ENCODE data around the gene SNAPIN.
A peak's percentile ranks its signal among the peaks of the same experiment; 100 is the strongest.

SNAPIN gene, protein sequence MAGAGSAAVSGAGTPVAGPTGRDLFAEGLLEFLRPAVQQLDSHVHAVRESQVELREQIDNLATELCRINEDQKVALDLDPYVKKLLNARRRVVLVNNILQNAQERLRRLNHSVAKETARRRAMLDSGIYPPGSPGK

DNA sequence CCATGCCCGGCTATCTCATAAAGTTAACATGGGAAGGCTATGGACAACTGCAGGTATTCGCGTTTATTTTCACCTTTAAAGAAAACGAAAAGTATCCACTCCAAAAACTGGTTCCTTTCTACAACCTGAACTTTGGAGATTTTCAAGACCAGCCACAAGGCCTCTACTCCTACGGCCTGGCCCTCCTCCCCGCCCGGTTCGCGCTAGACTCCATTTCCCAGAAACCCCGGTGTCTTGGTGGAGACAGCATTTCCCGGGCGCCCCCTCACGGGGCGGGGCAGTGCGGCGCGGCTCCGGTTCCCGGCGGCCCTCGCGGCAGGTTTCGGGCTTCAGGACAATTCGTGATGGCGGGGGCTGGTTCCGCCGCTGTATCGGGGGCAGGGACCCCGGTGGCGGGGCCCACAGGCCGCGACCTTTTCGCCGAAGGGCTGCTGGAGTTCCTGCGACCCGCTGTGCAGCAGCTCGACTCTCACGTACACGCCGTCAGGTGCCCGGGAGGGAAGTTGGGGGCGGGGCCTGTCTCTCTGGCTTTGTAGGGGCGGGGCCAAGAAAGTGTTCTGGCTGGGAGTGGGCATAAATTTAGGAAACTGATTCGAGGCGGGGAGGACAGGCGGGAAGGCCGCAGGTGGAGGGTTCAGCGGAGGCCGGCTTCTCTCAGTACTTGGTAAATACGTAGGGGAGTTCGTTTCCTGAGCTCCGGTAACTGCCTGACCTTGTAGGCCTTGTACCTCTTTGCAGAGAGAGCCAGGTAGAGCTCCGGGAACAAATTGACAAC, at the start of gene SNAPIN:
Gene SNAPIN (plus strand): TSS at position 304 of the 775 bp plus-strand sequence. CDS start 41 bp downstream, at position 345.
- DNase-seq, result peak; percentile 92

DNA sequence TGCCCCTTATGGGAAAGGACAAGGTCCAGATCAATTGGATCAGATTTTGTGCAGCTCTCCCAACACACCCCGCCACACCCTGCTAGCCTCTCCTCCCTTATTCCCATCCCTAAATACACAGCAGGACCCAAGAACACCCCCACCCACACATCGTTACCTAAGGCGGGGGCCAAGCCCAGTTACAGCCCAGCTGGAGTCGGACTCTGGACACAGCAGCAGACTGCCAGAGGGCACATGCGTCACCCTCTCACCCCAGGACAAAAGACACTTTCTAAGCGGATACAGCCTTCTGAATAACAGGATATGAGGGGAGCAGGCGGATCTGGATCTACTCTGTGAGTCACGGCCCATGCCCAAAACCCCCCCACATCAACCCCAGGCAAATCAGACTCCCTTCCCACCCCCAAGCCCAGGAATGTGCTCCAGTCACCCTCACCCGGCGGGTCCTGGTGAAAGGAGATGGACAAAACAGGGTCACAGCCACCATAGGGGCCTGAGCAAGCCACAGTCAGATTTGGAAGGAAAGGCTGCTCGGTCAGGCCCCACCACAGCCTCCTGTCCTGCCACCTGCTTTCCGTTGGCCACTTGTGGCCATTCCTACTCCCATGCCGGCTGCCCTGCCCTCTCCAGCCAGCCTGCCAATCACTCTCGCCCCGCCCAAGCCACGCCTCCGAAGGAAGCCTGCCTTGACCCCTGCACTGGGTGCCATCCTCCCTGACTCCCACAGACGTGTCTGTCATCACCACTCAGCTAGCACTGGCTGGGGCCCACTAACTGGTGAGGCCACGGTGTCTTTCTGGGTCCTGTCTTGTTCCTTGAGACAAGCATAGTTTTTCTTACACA, 49.5 kb upstream of the SNAPIN start:
- no peak for DNase-seq

DNA sequence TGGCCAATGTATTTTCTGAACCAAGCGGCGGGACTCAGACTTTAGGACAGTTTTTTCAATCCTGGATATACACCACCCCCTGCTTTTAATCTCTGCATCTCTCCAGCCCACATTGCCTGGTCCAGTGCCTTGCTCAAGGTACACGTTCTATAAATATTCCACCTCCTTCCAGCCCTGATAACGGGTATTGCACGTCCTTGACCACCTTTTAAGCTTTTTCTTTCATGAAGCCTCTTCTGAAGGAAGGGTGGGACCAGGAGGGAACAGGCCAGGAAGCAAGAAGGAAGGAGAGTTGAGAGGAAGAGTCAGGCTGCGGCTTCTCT, 49.0 kb upstream of the SNAPIN start:
- DNase-seq, result no peak

DNA sequence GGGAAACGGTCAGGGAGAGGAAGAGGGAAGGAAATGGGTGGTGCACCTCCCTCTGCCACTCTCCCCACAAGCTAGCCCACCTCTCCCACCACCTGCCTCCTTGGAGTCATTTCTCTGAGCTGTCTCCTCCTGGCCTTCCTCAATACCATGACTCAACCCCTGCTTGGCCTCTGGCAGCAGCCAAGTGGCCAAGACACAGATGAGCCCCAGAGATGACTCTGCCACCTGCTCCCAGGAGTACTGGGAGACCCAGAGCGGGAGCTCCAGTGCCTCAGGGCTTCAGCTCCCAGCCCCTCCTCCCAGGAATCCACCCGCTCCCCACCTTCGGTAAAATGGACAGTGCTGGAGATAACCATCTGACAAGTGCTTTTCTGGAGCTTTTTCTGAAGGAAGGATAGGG, 48.2 kb upstream of the SNAPIN start:
- DNase-seq, result no peak

DNA sequence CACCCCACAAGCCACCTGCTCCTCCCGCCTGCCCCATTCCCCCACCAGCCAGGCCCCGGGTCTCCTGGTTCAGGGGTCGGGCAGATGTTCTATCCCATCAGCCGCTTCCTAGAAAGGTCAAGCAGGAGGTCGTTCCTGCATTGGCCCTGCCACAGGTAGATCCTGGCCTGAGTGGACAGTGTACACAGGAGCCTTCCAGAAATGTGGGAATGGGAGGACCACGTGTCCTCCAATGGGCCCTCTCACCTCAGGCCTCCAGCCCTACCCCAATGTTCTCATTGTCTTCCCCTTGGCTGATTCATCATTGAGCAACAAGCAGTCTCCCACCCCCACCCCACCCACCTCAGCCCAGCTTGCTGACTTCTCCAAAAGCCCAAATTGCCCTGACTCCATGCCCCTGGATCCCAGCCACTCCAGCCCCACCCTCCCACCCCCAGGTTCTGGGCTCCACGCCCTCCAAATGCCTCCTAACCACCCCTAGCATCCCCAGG, 47.6 kb upstream of the SNAPIN start:
- DNase-seq, result no peak

DNA sequence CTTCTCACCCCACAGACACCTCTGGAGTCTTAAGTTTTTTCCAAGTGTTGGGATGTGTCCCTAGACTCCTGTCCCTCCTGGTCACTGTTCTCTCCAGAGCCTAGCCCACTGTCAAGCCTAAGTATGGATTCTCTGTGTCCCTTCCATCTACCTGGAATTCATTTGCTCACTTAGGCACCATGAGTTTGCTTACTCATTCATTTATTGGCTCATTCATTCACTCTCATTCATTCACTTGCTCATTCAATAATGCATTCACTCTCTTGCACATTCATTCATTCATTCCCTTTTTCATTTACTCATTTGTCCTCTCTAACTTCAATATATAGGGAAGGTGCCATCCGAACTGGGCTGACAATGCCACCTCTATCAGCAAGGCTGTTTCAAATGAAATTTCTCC, 47.1 kb upstream of the SNAPIN start:
- no peak for DNase-seq

DNA sequence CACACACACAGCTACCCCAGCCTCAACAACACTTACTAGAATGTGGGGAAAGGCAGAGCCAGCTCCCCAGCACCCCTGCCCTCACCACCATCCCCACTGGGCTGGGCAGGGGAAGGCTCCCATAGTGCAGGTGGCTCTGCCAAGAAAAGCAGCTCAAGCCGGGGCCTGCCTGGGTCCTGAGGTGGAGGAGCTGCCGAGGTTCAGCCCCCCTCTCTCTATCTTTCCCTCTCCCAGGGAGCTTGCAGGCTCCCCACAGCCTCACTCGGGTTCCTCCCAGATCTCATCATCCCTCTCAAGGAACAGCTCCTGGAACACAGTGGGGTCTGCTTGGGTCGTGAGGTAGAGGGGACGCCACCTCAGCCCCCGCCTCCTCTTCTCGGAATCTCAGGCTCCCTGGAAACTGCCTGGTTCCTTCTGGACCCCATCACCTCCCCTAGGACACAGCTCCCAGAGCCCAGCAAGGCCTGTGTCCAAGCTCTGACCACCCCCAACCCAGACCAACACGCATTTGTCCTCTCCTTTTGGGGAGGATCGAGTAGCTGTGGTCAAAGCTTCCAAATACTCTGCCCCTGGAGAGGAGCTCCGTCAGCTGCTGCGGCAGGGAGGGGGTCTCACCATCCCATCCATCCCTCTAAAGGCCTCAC, 46.3 kb upstream of the SNAPIN start:
- DNase-seq, result no peak

DNA sequence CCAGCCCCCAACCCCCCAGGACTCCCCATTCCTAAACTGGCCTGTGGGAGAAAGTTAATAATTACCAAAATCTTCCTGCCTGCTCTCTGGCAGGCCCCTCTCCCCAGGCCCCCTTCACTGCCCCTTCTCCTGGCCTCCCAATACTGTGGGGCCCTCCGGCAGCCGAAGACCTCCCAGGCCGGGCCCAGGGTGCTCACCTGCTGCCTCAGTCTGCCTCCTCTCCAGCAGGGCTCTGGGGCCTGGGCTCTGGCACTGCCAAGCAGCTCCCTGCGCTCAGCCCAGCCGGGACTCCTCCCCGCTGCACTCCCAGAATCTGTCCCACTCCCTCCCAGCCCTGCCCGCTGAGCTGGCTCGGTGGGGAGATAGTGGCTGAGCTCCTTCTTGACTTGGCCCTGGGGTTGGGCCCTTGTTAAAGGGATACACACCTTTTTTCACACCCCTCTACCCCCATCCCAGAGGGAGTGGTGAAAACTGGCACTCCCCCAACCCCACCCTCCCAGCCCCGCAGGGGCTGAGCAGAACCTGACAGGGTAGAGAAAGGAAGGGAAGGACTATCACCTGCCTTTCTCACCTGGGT, 45.7 kb upstream of the SNAPIN start, which contains the start of gene S100A16:
Gene S100A16 (minus strand): TSS at position 383 of the 577 bp plus-strand sequence. CDS start 4,986 bp downstream, outside the sequence.
- DNase-seq, result no peak

DNA sequence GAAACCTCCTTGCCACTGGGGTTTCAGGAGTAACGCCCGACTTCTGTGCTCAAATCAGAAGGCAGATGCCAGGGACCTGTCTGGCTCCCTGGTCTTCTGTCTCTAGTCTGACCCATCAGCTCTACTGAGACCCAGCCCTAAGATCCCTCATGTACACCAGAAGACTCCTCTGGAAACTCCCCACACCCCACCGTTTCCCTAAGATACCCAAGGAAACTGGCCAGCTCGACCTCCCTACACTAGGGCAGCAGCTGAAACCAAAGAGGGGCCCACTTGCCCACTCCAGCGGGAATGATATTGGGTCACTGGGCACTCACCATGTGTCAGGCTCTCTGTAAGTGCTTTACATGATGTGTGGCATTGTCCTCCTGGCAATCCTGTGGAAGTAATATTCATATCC, 45.1 kb upstream of the SNAPIN start:
- no peak for DNase-seq

DNA sequence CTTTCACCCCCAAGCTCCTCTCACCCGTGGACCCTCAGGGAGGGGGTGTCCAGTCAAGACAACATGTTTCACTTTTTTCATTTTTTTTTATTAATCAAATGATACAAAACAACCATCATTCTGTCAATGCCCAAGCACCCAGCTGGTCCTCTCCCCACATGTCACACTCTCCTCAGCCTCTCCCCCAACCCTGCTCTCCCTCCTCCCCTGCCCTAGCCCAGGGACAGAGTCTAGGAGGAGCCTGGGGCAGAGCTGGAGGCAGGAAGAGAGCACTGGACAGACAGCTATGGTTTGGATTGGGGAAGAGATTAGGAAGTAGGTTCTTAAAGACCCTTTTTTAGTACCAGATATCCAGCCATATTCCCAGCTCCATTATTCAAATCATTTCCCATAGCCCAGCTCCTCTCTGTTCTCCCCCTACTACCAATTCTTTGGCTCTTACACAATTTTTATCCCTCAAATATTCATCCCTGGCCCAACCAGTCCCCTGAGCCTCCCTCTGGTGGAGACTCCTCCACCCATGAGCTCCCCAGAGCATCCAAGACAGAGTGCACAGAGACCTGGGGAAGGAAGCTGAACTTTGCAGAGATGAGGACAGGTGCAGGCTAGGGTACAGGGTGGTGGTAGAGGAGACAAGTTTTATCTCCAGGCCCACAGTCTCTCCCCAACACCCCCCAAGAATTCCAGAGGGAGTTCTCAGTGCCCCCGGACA, 44.2 kb upstream of the SNAPIN start:
- no peak for DNase-seq

DNA sequence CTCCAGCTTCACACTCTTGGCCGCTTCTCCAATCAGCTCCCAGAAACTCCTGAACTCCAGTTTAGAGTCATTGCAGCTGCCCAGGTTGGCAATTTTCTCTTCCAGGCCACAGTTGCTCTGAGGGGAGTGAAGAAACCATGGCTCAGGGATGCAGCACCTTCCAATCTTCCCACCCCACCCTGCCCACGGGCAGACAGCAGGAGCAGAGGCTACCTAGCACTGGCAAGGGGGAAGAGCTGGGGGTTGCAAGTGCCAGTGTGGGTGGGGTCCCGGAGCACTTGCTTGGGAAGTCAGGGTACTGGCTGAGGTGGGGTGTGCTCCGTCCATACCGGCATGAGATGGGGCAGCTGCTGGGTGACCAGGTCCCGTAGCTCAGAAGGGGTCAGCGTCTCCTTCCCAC, 43.6 kb upstream of the SNAPIN start:
- DNase-seq, result no peak

DNA sequence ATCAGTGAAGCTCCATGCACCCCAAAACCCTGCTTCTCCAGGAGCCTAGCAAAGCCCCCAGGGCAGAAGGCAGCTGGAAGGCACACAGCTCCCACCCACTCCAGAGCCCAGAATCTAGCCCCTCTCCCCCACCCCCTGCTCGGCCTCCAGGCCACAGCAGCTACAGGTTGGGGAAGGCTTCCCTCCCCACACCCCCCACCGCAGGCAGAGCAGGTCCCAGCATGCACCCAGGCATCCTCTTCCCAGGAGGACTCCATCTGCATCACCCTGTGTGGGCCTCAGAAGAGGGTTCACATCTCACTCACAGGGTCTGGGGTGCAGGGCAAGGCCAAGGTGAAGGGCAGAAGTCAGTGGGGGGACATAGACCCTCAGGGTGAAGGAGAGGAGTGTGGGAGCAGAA, 43.1 kb upstream of the SNAPIN start:
- no peak for DNase-seq

DNA sequence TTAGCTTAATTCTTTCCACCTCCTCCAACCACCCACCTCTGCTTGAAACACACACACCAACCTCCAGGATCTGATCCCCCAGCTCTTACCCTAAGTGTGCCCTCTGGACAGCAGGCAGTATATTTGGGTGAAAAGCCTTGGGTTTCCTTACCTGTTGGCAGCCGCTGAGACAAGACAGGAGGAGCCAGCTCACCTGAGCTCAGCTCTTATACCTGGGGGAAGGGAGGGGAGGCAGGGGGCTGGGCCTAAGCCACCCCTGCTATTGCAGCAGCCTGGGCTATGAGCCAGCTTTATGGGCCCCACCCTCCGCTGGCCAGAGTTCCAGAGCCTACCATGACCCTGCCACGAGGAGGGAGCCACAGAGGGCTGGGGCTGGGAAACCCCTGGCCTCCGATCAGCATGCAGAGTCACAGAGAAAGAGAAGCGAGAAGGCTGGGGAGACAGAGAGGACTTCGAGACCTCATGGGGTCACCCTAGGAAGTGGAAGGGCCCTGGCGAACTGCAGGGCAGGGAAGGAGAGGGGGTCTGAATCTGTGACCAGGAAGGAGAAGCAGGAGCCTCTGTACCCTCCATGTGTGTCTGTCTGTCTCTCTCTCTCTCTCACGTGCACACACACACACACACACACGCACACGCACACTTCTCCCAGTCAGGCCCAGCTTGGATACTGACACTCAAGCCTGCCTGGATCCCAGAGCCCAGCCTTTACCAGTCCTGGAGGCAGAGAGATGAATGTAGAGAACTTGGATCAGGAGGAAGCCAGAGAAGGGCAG, 42.2 kb upstream of the SNAPIN start, which contains the start of gene S100A14:
Gene S100A14 (minus strand): TSS at position 182 of the 773 bp plus-strand sequence. CDS start 467 bp downstream, outside the sequence.
- DNase-seq, result no peak

DNA sequence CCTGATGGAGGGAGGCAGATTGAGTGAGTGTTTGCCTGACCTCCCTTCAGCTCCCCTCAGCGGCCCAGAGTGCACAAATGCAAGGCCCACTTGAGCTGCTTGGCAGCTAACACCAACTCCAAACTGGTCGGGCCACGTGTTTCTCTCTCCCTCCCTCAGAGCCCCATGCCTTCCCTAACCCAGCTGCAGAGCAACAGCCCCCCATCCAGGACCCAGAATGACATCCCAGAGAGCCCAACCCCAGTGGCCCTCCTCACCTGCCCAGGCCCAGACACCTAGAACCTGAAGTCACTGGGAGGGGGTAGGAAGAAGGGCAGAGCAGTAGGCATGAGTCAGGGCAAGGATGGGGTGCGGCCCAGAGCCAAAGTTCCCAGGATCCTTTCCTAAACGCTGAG, 41.6 kb upstream of the SNAPIN start:
- no peak for DNase-seq

DNA sequence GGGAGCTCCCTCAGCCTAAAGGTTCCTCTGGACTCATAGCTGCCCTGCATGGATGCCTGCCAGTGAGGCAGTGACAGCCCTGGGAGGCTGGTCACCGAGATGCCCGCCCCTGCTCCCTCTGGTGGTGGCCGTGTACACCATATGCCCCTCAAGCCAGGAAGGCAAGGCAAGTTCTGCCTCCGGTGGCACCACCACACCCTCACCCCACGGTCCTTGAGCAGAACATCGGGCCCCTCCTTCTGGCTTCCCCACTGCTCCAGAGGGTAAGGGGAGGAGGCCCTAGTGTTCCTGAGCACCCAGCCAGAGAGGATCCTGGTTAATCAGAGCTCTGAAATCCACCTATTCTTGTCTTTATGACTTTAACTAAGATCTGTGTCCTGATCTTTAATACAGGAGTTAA, 40.8 kb upstream of the SNAPIN start:
- DNase-seq, result peak; percentile 61

DNA sequence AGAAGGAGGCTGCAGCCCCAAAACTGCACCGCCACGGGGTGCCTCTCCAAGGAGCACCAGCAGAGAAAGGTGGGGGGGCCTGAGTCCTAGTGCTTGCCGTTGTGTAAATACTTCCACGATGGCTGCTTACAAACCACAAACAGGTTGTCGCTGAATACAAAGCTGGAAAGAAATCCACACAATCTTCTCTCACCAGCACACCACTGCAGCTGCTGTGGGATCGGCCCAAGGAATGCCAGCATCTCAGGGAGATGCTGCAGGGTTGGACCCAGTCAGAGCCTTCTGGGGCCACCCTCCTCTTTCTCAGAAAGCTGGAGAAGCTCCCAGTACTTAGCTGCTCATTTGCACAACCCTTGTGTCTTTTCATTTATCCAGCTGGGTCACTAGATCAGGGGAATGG, 39.3 kb upstream of the SNAPIN start:
- DNase-seq, result no peak

DNA sequence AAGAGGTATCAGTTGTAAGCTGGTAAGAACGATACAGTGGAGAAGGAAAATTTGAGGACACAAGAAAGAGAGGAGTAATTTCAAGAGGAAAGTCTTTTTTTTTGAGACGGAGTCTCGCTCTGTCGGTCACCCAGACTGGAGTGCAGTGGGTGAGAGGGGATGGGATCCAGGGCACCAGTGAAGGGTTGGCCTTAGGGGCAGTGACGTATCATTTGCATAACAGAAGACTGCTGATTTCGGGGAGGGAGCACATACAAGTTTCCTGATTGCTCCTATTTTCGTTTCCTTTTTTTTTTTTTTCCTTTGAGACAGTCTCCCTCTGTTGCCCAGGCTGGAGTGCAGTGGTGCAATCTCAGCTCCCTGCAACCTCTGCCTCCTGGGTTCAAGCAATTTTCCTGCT, 35.4 kb upstream of the SNAPIN start:
- no peak for DNase-seq

DNA sequence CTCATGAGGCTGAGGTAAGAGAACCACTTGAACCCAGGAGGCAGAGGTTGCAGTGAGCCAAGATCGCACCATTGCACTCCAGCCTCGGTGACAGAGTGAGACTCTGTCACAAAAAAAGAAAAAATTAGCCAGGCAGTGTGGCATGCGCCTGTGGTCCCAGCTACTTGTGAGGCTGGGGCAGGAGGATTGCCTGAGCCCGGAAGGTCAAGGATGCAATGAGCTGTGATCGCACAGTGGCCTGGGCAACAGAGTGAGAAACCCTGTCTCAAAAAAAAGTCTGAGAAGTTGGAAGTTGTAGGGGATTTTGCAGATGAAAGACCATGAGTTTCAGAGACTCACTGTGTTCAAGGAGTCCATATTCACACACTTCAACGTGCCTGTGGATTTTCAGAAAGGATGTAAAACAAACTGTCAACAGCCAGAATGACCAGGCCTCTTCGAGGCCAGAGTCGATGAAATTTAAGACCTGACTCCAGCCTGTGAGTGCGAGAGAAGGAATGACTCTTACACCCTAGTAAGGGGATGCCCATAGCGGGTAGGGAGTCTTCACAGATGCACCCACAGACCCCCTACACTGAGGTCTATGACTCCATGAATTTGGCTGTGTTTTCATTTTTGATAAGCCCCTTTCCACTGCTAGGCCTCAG, 33.4 kb upstream of the SNAPIN start:
- no peak for DNase-seq

DNA sequence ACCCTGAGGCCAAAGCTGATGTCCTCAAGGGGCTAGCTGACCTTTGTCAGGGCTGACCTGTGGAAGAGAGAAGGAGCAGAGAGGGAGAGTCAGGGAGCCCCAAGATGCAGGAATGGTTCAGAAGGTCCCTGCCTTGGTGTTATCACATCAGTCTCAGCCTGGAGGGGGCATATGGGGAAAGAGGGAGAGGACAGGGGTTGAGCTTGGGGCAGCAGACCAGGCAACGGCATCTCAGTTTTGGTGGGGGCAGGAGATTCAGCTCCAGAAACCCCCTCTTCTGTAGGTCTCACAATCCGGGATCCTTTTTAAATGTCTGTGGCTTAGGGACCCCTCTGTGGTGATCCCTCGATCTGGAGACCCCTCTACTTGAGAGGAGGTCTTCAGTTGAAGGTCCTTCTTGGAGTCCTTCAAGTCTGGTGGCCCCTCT, 32.0 kb upstream of the SNAPIN start:
- DNase-seq, result no peak

DNA sequence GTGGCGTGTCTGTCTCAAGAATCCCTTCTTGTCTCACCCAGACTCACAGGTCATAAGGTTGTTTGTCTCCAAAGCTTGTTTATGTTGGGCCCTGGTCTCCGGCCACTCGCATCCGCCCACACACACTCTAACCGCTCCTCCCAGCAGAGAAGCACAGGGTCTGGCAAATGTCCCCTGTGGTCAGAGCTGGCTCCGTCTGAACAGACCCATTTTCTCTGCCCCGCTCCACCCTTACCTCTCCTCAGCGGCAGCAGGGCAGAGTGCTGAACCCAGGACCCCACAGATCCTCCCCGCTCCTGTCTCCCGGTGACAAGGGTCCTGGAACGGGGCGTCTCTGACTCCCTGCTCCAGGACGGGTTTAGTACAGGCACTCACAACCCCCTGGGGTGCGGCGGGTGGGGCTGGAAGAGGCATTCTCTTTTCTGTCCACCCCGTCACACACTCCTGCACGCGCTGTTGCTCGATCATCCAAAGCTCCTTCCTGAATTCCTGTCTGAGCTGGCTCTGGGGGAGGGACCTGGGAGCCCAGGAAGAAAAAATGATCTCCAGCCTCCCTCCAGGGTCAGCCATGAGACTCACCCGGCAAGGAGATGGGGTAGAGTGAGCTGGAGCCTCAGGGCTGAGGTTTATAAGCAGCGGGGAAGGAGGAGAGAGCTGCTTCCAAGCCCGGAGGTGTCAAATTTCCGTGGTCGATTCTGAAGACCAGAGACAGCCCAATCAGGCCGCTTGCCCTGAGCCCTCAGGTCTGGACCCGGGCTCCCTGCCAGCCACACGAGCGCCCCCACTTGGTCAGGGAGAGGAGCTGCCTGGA, 31.4 kb upstream of the SNAPIN start, which contains the start of gene S100A13:
Gene S100A13 (minus strand): TSS at position 602 of the 811 bp plus-strand sequence. CDS start 1,033 bp downstream, outside the sequence.
- DNase-seq, result no peak
